Chondrocyte (in vitro differentiated cells): ENCODE results near the gene ALDH5A1. TPM values are rescaled to one million over a fixed set of nuclear protein-coding genes. Genes with fewer than 3 reads are reported as not detected.

Experiments
- DNase-seq: peaks from one replicate; pipeline ENCODE4 v3.0.0; 2021; ENCODE audit warnings: mixed read lengths, low spot score
- H3K27ac Mint-ChIP-seq: one replicate; pipeline ENCODE4 v1.8.0; 2021; ENCODE audit warnings: mild to moderate bottlenecking, moderate library complexity, mixed read lengths; ENCODE audit not compliant: unreplicated experiment
- H3K27me3 Mint-ChIP-seq: 2 replicates; pipeline ENCODE4 v1.8.0; 2021; ENCODE audit warnings: low read depth, mixed read lengths
- H3K36me3 Mint-ChIP-seq: 2 replicates; pipeline ENCODE4 v1.8.0; 2021; ENCODE audit warnings: low read depth, mixed read lengths
- H3K4me1 Mint-ChIP-seq: 2 replicates; pipeline ENCODE4 v1.8.0; 2021; ENCODE audit warnings: low read depth, mild to moderate bottlenecking, mixed read lengths
- H3K4me3 Mint-ChIP-seq: one replicate; pipeline ENCODE4 v1.8.0; 2021; ENCODE audit warnings: mild to moderate bottlenecking, moderate library complexity, mixed read lengths; ENCODE audit not compliant: unreplicated experiment
- H3K9me3 Mint-ChIP-seq: 2 replicates; pipeline ENCODE4 v1.8.0; 2021; ENCODE audit warnings: low read depth, mixed read lengths
- CTCF ChIP-seq: fragments of 200-600 bp; sonication (generic); IDR thresholded peaks from 2 replicates; pipeline ENCODE4 v1.5.0; 2021; ENCODE audit warnings: antibody characterized with exemption, mild to moderate bottlenecking, moderate library complexity
- total RNA-seq: library from RNA; stranded (reverse); gene quantifications from 3 replicates; pipeline ENCODE4 v1.2.1, GENCODE V29; 2021

Gene ALDH5A1
- total RNA-seq, 1 donor from 2014 or later, result 7.2 TPM

- Mint-ChIP-seq H3K27ac (peak overlapping the region; percentile 66), H3K9me3 (no peaks in the 10 kb centered on the region), H3K4me1 (peaks cover 22% of the 10 kb centered on the region), H3K36me3 (peaks cover 9% of the 10 kb centered on the region), H3K27me3 (no peaks in the 10 kb centered on the region), H3K4me3 (no peak overlapping the region)
- TF ChIP-seq CTCF, result no peak
- no peak for DNase-seq
These were observed 42.4 kb downstream of the ALDH5A1 start for GRCh38 chr6:24537082-24537699.

- Mint-ChIP-seq H3K36me3 (peaks cover 7% of the 10 kb centered on the region), H3K27ac (peak overlapping the region; percentile 66), H3K27me3 (no peaks in the 10 kb centered on the region), H3K9me3 (no peaks in the 10 kb centered on the region), H3K4me1 (peaks cover 22% of the 10 kb centered on the region), H3K4me3 (no peak overlapping the region)
- no peak for TF ChIP-seq CTCF
- DNase-seq, result no peak
These were observed 43.1 kb downstream of the ALDH5A1 start for GRCh38 chr6:24537771-24538385.

GRCh38 chr6:24539416-24539815 lies 44.6 kb downstream of the ALDH5A1 start:
- DNase-seq, result no peak
- Mint-ChIP-seq H3K4me1 (peaks cover 22% of the 10 kb centered on the region), H3K4me3 (no peak overlapping the region), H3K27ac (no peak overlapping the region), H3K9me3 (no peaks in the 10 kb centered on the region), H3K27me3 (no peaks in the 10 kb centered on the region), H3K36me3 (peaks cover 2% of the 10 kb centered on the region)
- no peak for TF ChIP-seq CTCF

- Mint-ChIP-seq H3K27me3 (no peaks in the 10 kb centered on the region), H3K27ac (no peak overlapping the region), H3K36me3 (no peaks in the 10 kb centered on the region), H3K4me1 (peaks cover 22% of the 10 kb centered on the region), H3K9me3 (no peaks in the 10 kb centered on the region), H3K4me3 (no peak overlapping the region)
- no peak for TF ChIP-seq CTCF
- no peak for DNase-seq
These were observed 45.4 kb downstream of the ALDH5A1 start for GRCh38 chr6:24540197-24540596.

GRCh38 chr6:24543683-24544082 lies 48.9 kb downstream of the ALDH5A1 start:
- H3K36me3 Mint-ChIP-seq, result no peaks in the 10 kb centered on the region
- peaks cover 3% of the 10 kb centered on the region for H3K27me3 Mint-ChIP-seq
- H3K4me3 Mint-ChIP-seq, result no peak overlapping the region
- DNase-seq, result no peak
- no peak overlapping the region for H3K27ac Mint-ChIP-seq
- H3K4me1 Mint-ChIP-seq, result peaks cover 5% of the 10 kb centered on the region
- no peaks in the 10 kb centered on the region for H3K9me3 Mint-ChIP-seq
- no peak for TF ChIP-seq CTCF
